HCT116 (cell line): ENCODE results near the gene SP100.

Experiments used
- CTCF ChIP-seq, 3 experiments: fragments of 200-600 bp in 1 of 3; sonication (generic) in 1 of 3; IDR thresholded peaks in 2 of 3; conservative IDR thresholded peaks in 1 of 3; 2 replicates each; pipeline ENCODE4 v1.5.1; 2012 to 2017; ENCODE audit warnings: low read depth in 2 of 3, low read length in 2 of 3, antibody characterized with exemption in 1 of 3, borderline replicate concordance in 1 of 3, control low read depth in 1 of 3, mild to moderate bottlenecking in 1 of 3, mixed read lengths in 1 of 3, mixed run types in 1 of 3, moderate library complexity in 1 of 3; ENCODE audit not compliant: insufficient read depth in 1 of 3
- EGR1 ChIP-seq: IDR thresholded peaks from 2 replicates; pipeline ENCODE4 v1.6.1; 2012; ENCODE audit warnings: low read depth
- EZH2 ChIP-seq: fragments of 200-600 bp; sonication (generic); IDR thresholded peaks from 2 replicates; pipeline ENCODE4 v1.6.1; 2017; ENCODE audit warnings: antibody characterized with exemption, mixed run types
- FOSL1 ChIP-seq: IDR thresholded peaks from 2 replicates; pipeline ENCODE4 v1.6.1; 2012; ENCODE audit warnings: low read depth
- JUND ChIP-seq: IDR thresholded peaks from 2 replicates; pipeline ENCODE4 v1.6.1; 2012
- POLR2A ChIP-seq: IDR thresholded peaks from 2 replicates; pipeline ENCODE4 v1.7.0; 2011; ENCODE audit warnings: borderline replicate concordance; ENCODE audit not compliant: insufficient read depth, insufficient read length; ENCODE audit errors: extremely low read depth
- POLR2AphosphoS5 ChIP-seq: IDR thresholded peaks from 2 replicates; pipeline ENCODE4 v1.6.1; 2011; ENCODE audit warnings: mild to moderate bottlenecking, low read depth, low read length, moderate library complexity
- SRF ChIP-seq: IDR thresholded peaks from 2 replicates; pipeline ENCODE4 v1.6.1; 2012; ENCODE audit warnings: low read depth

- TF ChIP-seq POLR2AphosphoS5 (no peak), EZH2 (no peak), SRF (no peak), CTCF (IDR thresholded peaks at IDR 0.05 in 2 of 3, conservative IDR thresholded peaks at IDR 0.05 in 1 of 3; ENCODE audit: borderline replicate concordance in 1 of 3, insufficient read depth in 1 of 3, low read depth in 2 of 3, low read length in 2 of 3) (no peak), JUND (no peak), POLR2A (no peak), EGR1 (no peak), FOSL1 (no peak)
Observed at GRCh38 chr2:230494980-230495379, 79.0 kb downstream of the SP100 start.
